Stimulated activated naive CD8-positive, alpha-beta T cell treated with anti-CD3 and anti-CD28 coated beads, Interleukin-15, amount 100 ng/mL, for 72 hours (primary cell): ENCODE measurements around the gene PYGO1.

Experiments
- ATAC-seq: fragments of 150-1000 bp; cut with Tn5 transposase; 2 replicates; pipeline ENCODE4 v1.10.0; 2021; ENCODE audit warnings: mild to moderate bottlenecking, moderate library complexity
- DNase-seq, 2 donors: peaks; one replicate each; pipeline ENCODE4 v3.0.0; 2021 to 2022
- H3K27ac Mint-ChIP-seq, 2 donors: one replicate each; pipeline ENCODE4 v1.8.0; 2022; ENCODE audit warnings: mild to moderate bottlenecking in 2 of 2, mixed read lengths in 2 of 2, moderate library complexity in 2 of 2
- H3K27me3 Mint-ChIP-seq: one replicate; pipeline ENCODE4 v1.8.0; 2022; ENCODE audit warnings: mixed read lengths
- H3K4me1 Mint-ChIP-seq: one replicate; pipeline ENCODE4 v1.8.0; 2022; ENCODE audit warnings: mild to moderate bottlenecking, mixed read lengths
- H3K4me3 Mint-ChIP-seq, 2 donors: one replicate each; pipeline ENCODE4 v1.8.0; 2022; ENCODE audit warnings: mild to moderate bottlenecking in 2 of 2, mixed read lengths in 2 of 2, moderate library complexity in 1 of 2
- H3K9me3 Mint-ChIP-seq, 2 donors: one replicate each; pipeline ENCODE4 v1.8.0; 2022; ENCODE audit warnings: mixed read lengths in 2 of 2

Gene PYGO1

DNA sequence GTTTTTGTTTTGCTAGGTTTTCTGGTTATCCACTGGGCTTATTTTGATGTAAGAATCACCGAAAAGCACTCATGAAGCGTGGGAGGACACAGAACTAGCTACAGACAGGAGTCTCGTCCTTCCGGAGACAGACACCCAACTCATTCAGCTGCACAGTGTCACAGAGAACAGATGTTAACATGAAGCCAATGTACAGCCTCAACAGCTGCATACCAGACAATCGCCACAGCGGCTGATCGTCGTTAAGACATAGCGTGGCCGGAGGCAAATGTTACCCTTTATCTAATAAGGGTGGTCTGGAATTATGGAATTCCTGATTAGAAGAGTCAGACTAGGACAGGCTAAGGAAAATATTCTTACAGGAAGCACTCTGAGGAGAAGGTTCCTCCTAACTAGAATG, 1.1 kb upstream of the PYGO1 start:
- no peak for ATAC-seq
- no peaks in the 10 kb centered on the region for H3K9me3 Mint-ChIP-seq
- no peak overlapping the region for H3K27ac Mint-ChIP-seq
- H3K4me3 Mint-ChIP-seq, result peak overlapping the region; percentile 22 to 77
- DNase-seq, result no peak
- peaks cover 35% of the 10 kb centered on the region for H3K27me3 Mint-ChIP-seq
- H3K4me1 Mint-ChIP-seq, result no peaks in the 10 kb centered on the region

DNA sequence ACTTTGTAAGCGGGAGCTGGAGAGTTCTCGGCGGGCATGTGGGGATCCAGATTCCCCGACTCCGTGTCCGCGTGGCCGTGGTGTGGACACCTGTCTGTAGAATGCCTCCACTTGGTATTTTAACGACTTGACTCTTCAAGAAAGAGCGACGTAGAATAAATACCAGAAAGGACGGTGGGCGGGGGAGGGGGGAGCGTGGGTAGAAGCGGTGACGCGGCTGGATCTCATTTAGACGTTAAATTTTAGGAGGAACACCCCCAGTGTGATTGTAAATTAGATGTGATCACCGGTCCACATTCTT, 620 bp upstream of the PYGO1 start:
- Mint-ChIP-seq H3K9me3 (no peaks in the 10 kb centered on the region), H3K4me3 (peak overlapping the region; percentile 41 to 77), H3K27me3 (peaks cover 40% of the 10 kb centered on the region), H3K27ac (no peak overlapping the region), H3K4me1 (no peaks in the 10 kb centered on the region)
- DNase-seq, result no peak
- ATAC-seq, result no peak

DNA sequence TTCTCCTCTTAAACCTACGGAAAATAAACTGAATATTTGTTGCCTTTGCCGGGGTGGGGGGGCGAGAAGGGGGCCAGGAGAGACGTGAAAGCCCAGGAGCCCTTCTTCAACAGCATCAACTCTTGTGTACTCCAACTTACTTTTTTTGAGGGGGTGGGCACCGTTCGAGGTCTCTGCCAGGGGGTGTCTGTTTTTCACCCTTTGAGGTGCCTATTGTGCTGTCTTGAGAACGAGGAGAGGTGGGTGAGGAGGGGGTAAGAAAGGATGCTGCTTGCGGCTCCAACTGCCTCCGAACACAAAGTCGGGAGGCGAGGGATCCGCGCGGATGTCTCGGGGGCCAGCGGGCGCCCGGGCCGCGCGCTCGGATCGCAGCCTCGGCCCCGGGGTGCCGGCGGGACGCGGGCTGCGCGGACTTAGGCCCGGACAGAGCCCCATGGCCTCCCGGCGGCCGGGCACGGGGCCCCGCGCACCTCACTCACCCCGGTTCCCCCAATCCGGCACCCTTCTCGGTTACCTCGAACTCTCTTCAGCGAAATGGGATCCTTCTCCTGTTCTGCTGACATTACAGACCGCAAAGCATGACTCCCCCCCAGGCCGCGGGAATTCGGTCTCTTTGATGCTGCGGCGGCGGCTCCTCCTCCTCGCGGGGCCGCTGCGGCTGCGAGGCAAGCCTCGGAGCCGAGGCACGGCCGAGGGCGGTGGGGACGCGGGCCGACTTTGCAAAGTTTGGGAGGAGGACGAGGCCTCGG, 650 bp downstream of the PYGO1 start:
- ATAC-seq (peak; percentile 62), DNase-seq (peak in 1 of 2 donors; percentile 8)
- Mint-ChIP-seq H3K27ac (no peak overlapping the region), H3K9me3 (no peaks in the 10 kb centered on the region), H3K4me3 (peak overlapping the region; percentile 68 to 69), H3K4me1 (no peaks in the 10 kb centered on the region), H3K27me3 (peaks cover 46% of the 10 kb centered on the region)

DNA sequence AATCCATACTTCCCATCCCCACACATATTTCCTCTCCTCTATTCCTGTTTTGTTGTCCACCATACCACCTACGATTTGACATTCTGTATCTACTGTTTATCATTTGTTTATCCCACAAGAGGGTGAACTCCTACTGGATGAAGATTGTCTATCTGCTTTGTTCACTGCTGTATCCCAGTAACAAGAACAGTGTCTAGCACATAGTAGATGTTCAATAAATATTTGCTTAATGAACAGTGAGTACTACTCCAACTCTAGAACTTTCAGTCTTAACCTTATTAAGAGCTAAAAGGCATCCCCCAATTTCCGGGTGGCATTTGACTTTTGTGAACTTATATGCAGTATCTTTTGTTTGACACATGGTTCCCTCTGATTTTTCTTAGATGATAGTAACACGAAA, 1.3 kb downstream of the PYGO1 start:
- DNase-seq (no peak), ATAC-seq (no peak)
- no peak overlapping the region for H3K27ac Mint-ChIP-seq
- H3K4me3 Mint-ChIP-seq, result no peak overlapping the region
- H3K27me3 Mint-ChIP-seq, result peaks cover 50% of the 10 kb centered on the region
- no peaks in the 10 kb centered on the region for H3K9me3 Mint-ChIP-seq
- H3K4me1 Mint-ChIP-seq, result no peaks in the 10 kb centered on the region

DNA sequence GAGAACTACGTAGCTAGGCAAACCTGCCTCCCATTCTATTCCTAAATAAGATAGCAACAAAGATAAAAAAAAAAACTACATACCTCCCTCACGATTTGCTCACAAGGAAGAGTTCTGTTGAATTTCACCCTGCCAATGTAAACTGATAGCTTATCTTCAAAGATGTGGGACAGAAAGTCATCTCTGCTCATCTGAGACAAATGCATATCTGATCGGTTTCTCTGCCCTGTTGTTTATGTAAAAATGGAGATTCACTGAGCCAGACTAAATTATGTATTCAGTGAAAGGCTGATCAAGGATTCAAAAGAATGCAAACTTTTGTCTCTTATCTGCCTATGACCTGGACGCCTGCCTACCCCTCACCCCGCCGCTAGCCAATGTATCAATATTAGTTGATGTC, 11.2 kb downstream of the PYGO1 start:
- peaks cover 0 to 4% of the 10 kb centered on the region in 2 donors for H3K9me3 Mint-ChIP-seq
- no peak for ATAC-seq
- DNase-seq, result no peak
- no peaks in the 10 kb centered on the region for H3K4me1 Mint-ChIP-seq
- no peak overlapping the region for H3K27ac Mint-ChIP-seq
- peaks cover 30% of the 10 kb centered on the region for H3K27me3 Mint-ChIP-seq
- no peak overlapping the region for H3K4me3 Mint-ChIP-seq

DNA sequence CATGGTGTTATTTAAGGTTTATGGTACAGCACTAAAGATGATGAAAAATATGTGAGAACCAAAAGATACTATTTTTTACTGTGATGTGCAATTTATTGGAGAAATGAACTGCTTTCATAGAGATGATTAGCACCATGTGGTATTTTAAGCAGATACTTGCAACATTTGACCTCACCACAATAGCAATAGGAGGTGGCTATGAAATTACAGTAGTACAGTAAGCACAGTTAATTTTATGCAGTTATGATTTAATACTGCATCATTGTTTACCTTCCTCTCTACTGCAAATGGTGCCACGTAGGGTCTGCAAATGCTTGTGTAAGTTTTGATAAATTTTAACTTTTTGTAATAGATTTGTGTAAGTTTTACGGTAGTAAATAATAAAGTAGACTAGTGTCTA, 14.0 kb downstream of the PYGO1 start:
- H3K27ac Mint-ChIP-seq, result no peak overlapping the region
- peaks cover 45% of the 10 kb centered on the region for H3K27me3 Mint-ChIP-seq
- no peak for DNase-seq

DNA sequence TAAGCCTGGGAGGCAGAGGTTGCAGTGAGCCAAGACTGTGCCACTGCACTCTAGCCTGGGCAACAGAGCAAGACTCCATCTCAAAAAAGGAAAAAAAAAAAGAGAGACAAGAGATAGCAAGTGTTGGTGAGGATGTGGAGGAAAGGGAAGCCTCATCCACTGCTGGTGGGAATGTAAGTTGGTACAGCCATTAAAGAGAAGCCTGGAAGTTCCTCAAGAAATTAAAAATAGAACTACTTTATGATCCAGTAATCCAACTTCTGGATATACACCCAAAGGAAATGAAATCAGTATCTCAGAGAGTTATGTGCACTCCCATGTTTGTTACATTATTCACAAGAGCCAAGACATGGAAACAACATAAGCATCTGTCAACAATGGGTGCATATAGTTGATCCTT, 14.9 kb downstream of the PYGO1 start:
- Mint-ChIP-seq H3K4me1 (no peaks in the 10 kb centered on the region), H3K27ac (no peak overlapping the region), H3K4me3 (no peak overlapping the region), H3K9me3 (peaks cover 4 to 12% of the 10 kb centered on the region in 2 donors), H3K27me3 (peaks cover 51% of the 10 kb centered on the region)
- DNase-seq (no peak), ATAC-seq (no peak)

More for the DNA sequence above, 14.0 kb downstream of the PYGO1 start:
- ATAC-seq, result no peak
- H3K4me1 Mint-ChIP-seq, result no peaks in the 10 kb centered on the region
- H3K4me3 Mint-ChIP-seq, result no peak overlapping the region
- H3K9me3 Mint-ChIP-seq, result peaks cover 4 to 12% of the 10 kb centered on the region in 2 donors

DNA sequence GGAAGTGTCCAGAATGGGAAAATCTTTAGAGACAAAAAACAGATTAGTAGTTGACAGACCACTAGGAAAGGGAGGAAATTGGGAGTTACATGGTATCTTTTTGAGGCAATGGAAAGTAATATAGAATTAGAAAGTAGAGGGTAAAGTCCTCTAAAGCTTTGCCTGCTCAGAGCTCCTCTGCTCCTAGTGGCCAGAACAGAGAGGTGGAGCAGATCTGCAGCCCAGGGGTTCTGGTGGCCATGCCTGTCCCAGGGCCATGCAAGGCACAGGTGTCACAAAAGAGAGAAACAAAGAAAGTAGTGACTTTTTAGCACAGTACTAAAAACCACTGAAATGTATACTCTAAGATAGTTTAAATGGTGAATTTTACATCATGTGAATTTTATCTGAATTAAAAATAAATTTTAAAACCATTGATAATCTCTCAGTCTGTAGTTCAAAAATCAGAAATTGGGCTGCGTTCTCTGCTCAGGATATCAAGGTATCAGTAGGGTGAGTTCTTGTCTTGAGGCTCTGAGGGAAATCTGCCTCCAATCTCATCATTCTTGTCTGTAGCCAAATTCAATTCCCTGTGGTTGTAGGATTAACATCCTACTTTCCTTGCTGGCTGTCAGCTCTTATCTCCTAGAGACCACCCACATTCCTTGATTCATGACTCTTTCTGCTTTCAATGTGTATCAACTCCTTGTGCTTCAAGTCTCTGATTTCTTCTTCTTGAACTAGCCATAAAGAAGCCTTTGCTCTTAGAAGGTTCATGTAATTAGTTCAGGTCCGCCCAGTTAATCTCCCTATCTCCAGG, 23.6 kb downstream of the PYGO1 start:
- Mint-ChIP-seq H3K4me1 (no peaks in the 10 kb centered on the region), H3K27me3 (peaks cover 29% of the 10 kb centered on the region), H3K27ac (no peak overlapping the region), H3K9me3 (peaks cover 5 to 24% of the 10 kb centered on the region in 2 donors), H3K4me3 (no peak overlapping the region)
- DNase-seq, result no peak
- ATAC-seq, result peak; percentile 43

DNA sequence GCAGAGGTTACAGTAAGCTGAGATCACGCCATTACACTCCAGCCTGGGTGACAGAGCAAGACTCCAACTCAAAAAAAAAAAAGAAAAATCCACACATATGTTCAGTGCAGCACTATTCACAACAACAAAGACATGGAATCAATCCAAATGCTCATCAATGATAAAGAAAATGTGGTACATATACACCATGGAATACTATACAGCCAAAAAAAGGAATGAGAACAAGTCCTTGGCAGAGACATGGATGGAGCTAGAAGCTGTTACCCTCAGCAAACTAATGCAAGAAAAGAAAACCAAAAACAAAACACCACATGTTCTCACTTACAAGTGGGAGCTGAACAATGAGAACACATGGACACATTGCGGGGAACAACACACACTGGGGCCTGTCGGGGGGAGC, 25.5 kb downstream of the PYGO1 start:
- Mint-ChIP-seq H3K27me3 (peaks cover 13% of the 10 kb centered on the region), H3K4me1 (no peaks in the 10 kb centered on the region), H3K4me3 (no peak overlapping the region), H3K9me3 (peaks cover 5 to 24% of the 10 kb centered on the region in 2 donors), H3K27ac (no peak overlapping the region)
- ATAC-seq (no peak), DNase-seq (no peak)

DNA sequence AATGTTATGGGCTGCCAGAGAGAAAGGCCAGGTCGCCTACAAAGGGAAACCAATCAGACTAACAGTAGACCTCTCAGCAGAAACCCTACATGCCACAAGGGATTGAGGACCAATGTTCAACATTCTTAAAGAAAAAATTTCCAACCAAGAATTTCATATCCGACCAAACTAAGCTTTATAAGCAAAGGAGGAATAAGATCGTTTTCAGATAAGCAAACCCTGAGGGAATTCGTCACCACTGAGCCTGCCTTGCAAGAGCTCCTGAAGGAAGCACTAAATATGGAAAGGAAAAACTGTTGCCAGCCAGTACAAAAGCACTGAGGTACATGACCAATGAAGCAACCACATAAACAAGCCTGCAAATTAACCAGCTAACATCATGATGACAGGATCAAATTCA, 33.1 kb downstream of the PYGO1 start:
- no peak for DNase-seq
- H3K27me3 Mint-ChIP-seq, result peaks cover 12% of the 10 kb centered on the region
- H3K4me1 Mint-ChIP-seq, result no peaks in the 10 kb centered on the region
- H3K4me3 Mint-ChIP-seq, result no peak overlapping the region
- ATAC-seq, result no peak
- peaks cover 25 to 34% of the 10 kb centered on the region in 2 donors for H3K9me3 Mint-ChIP-seq
- H3K27ac Mint-ChIP-seq, result no peak overlapping the region

DNA sequence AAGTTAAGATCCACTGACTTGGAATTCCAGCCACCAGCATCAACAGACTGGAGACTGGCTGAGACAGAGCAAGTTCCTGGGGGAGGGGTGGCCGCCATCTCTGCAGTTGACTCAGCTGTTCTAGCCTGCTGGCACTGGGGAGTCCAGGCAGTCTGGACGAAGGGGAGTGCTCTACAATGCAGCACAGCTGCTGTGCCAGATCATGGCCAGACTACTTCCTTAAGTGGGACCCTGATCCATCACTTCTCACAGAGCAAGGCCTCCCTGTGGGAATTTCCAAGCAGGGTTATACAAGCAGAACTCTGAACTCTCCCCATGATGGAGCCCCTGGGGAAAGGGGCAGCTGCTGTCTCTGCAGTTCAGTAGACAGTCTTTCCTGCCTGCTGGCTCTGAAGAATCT, 35.2 kb downstream of the PYGO1 start:
- H3K9me3 Mint-ChIP-seq, result peaks cover 25 to 34% of the 10 kb centered on the region in 2 donors
- no peak overlapping the region for H3K27ac Mint-ChIP-seq
- H3K4me3 Mint-ChIP-seq, result no peak overlapping the region
- no peak for ATAC-seq
- no peaks in the 10 kb centered on the region for H3K4me1 Mint-ChIP-seq
- no peak for DNase-seq
- peaks cover 12% of the 10 kb centered on the region for H3K27me3 Mint-ChIP-seq

DNA sequence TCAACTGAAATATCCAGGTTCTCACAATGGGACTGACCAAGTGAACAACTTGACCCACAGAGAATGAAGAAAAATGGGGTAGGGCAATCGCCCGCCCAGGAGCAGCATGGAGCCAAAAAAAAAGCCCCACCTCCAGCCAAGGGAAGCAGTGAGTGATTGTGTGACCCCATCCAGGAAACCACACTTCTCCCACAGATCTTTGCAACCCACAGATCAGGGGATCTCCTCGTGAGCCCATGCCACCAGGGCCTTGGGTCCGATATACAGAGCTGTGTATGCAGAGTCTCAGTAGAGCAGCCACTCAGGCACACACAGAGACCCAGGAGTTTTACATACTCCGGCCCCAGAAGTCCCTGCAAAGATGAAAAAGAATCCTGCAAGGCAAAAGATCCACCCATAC, 35.7 kb downstream of the PYGO1 start:
- H3K4me3 Mint-ChIP-seq, result no peak overlapping the region
- H3K9me3 Mint-ChIP-seq, result peaks cover 25 to 34% of the 10 kb centered on the region in 2 donors
- no peak overlapping the region for H3K27ac Mint-ChIP-seq
- ATAC-seq (no peak), DNase-seq (no peak)
- peaks cover 12% of the 10 kb centered on the region for H3K27me3 Mint-ChIP-seq
- H3K4me1 Mint-ChIP-seq, result no peaks in the 10 kb centered on the region

DNA sequence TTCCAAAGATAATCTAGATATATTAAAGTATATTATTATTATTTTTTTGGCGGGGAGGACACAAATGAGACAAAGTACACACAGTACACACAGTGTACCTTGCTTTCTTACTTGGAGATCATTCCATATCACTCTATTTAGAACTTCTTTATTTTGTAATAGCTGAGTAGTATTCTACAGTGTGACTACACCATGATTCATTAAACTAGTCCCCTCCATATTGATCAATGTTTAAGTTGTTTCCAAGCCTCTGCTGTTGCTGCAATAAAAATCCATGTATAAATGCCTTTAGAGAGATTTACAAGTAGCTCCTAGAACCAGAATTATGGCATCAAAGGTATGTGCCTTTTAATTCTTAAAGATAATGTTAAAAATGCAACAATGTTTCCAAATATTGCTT, 38.8 kb downstream of the PYGO1 start:
- Mint-ChIP-seq H3K27me3 (peaks cover 17% of the 10 kb centered on the region), H3K9me3 (peaks cover 1 to 6% of the 10 kb centered on the region in 2 donors), H3K4me3 (no peak overlapping the region), H3K4me1 (no peaks in the 10 kb centered on the region), H3K27ac (no peak overlapping the region)
- ATAC-seq (no peak), DNase-seq (no peak)

DNA sequence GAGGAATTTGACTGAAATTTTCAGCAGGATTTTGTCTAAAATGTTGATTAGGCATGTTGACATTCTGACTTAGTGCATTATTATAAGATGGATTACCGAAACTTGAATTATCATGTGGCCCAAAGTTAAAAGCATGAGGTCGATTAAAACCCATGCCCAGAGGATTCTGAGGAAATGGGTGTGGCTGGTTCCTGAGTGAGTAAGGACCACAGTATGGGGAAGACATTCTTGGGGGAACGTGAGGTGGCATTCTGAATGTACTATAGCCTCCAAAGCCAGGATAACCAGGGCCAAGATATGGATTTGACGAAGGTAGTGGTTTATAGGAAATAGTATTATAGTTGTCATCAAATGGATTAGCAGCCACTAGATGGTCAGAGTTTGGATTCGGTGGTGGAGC, 41.4 kb downstream of the PYGO1 start:
- H3K27me3 Mint-ChIP-seq, result peaks cover 18% of the 10 kb centered on the region
- no peaks in the 10 kb centered on the region for H3K4me1 Mint-ChIP-seq
- no peak overlapping the region for H3K27ac Mint-ChIP-seq
- no peaks in the 10 kb centered on the region for H3K9me3 Mint-ChIP-seq
- no peak overlapping the region for H3K4me3 Mint-ChIP-seq
- ATAC-seq (no peak), DNase-seq (no peak)

DNA sequence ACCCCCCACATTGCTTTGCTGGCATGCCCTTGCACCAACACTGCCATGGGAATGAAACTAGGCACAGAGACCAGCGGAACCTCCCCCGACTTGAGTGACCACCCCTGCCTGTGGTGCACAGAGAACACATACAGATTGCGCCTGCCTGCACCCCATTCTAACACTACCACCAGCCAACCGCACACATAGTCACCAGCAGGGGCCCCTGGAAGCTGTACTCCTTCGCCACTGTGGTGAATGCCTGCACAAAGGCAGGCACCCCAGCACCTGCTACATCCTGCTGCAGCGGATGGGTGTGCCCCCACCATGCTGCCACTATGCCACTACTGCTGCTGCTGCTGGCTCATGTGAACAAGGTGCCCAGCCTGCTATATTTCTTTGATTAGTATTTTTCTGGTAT, 52.7 kb downstream of the PYGO1 start:
- Mint-ChIP-seq H3K27ac (no peak overlapping the region), H3K27me3 (peaks cover 9% of the 10 kb centered on the region), H3K4me3 (no peak overlapping the region), H3K9me3 (no peaks in the 10 kb centered on the region), H3K4me1 (no peaks in the 10 kb centered on the region)
- DNase-seq (no peak), ATAC-seq (peak; percentile 42)

DNA sequence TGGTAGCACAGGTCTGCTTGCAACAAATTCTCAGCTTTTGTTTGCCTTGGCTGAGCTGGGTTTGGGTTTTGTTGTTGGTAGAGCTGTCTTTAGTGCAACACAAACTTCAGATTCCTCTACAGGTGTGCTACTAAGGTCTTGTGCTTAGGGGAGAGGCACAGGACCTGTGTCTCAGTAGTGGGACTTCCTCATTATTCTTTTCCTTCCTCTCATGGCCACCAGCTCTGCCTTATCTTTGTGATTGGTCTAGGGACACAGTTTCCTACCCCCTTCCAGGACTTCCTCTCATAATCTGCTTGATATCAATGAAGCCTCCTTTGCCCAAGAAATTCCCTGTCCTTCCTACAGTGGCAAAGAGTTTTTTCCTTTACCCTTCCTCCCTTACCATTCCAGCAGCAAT, 55.2 kb downstream of the PYGO1 start:
- H3K27ac Mint-ChIP-seq, result no peak overlapping the region
- H3K4me3 Mint-ChIP-seq, result no peak overlapping the region
- no peaks in the 10 kb centered on the region for H3K4me1 Mint-ChIP-seq
- no peak for DNase-seq
- ATAC-seq, result no peak
- H3K9me3 Mint-ChIP-seq, result no peaks in the 10 kb centered on the region
- peaks cover 9% of the 10 kb centered on the region for H3K27me3 Mint-ChIP-seq
